HG03045 (cell line): ENCODE results near the gene ENOX1.

ENCODE experiments used
- ATAC-seq: cut with Tn5 transposase; IDR thresholded peaks from one replicate; pipeline ENCODE4 v1.9.1; 2021; ENCODE audit warnings: mild to moderate bottlenecking, moderate library complexity; ENCODE audit not compliant: unreplicated experiment

ENOX1 gene

GRCh38 chr13:43297967-43298678 is 488.6 kb downstream of the ENOX1 start:
- no peak for ATAC-seq

GRCh38 chr13:43295825-43296564 is 490.8 kb downstream of the ENOX1 start:
- no peak for ATAC-seq

- ATAC-seq, result no peak
These were observed 491.5 kb downstream of the ENOX1 start for GRCh38 chr13:43295321-43295720.

- no peak for ATAC-seq
These were observed 492.4 kb downstream of the ENOX1 start for GRCh38 chr13:43294412-43294811.

DNA sequence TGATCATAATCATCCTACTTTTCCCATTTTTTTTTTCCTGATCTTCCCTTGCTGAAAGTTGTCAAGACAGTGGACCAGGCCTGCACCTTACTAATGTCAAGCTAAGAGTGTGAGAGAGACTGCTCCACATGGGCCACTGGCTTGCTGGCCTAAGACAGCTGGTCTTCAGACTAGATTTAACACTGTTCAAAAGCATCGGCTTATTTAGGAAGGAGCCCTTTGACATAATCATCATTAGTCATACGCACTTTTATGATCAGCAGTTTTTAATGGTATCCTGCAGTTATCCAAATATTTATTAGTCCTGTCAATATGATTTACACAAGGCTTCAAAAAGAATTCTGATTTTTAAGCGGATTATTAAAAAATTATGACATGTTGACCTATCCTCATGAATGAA is 492.8 kb downstream of the ENOX1 start:
- ATAC-seq, result no peak

- ATAC-seq, result no peak
These were observed 493.2 kb downstream of the ENOX1 start for GRCh38 chr13:43293561-43293960.

DNA sequence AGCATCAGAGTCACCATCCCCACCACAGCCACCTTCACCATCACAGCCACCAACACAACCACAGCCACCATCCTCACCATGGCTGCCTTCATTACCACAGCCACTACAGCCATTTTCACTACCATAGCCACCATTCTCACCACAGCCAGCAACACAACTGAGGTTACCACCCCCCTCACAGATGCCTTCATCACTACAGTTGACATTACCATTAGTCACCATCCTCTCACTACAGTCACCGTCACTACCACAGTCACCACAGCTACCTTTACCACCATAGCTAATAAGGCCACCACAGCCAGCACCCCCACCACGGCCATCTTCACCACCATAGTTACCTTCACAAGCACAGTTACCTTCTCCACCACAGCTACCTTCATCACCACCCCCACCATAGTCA is 493.8 kb downstream of the ENOX1 start:
- ATAC-seq, result no peak

- no peak for ATAC-seq
These were observed 495.3 kb downstream of the ENOX1 start for GRCh38 chr13:43291287-43292060.

DNA sequence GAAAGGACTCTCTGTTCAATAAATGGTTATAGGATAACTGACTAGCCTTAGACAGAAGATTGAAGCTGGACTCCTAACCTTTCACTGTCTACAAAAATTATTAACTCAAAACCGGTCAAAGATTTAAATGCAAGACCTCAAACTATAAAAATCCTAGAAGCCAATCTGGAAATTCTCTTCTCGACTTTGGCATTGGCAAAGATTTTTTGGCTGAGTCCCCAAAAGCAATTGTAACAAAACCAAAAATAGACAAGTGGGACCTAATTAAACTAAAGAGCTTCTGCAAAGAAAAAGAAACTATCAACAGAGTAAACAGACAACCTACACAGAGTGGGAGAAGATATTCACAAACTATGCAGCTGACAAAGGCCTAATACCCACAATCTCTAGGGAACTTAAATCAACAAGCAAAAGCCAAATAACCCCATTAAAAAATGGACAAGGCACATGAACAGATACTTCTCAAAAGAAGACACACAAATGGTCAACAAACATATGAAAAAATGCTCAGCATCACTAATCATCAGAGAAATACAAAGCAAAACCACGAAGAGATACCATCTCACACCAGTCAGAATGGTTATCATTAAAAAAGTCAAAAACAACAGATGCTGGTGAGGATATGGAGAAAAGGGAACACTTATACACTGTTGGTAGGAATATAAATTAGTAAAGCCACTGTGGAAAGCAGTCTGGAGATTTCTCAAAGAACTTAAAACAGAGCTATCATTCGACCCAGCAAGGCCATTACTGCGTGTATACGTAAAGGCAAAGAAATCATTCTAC is 497.1 kb downstream of the ENOX1 start:
- ATAC-seq, result no peak

DNA sequence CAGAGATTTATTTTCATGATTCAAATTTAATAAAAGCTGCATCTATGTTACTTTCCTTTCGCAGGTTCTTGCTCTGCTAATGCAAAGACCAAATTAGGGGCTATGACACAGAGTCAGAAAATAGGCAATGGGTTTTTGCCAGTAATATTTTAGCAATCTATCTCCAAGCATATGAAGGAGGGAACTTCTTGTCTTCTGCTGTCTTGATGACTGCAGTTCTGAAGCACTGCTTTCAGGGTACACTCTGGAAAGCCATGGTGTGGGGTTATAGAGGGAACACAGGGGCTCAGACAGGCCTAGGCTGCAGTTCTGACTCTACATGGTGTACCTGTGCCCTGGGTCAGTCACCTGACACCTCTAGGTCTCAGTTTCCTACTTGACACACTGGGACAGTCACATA is 500.0 kb downstream of the ENOX1 start:
- no peak for ATAC-seq

DNA sequence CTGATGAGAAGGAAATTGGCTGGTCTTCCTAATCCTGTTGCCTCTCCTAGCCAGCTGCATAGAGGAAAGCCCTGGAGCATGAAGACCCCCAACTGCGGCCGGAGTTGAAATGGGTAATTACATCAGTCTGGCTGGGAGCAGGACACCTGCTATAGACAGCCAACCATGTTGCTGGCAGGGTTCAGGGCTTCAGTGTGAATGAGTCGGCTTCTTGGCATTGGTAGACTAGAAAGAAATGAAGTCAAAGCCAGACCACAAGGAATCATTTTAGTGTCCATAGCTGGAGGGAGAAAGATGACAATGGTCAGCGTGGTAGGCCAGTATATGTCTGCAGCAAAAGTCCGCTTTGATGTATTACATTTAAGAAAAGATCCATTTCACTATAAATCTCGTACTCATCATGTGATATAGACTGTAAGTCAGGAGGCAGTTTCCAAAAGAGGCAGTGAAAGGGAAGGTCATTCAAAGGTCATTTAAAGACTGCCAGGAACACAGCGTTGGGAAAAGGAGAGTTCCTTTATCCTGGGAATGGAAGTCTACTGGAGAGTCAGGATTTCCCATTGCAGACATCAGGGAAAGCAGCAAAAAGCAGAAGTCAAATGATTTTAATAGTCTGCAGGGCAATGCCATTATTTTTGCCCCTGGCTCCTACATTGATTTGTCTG is 500.7 kb downstream of the ENOX1 start:
- ATAC-seq, result no peak

DNA sequence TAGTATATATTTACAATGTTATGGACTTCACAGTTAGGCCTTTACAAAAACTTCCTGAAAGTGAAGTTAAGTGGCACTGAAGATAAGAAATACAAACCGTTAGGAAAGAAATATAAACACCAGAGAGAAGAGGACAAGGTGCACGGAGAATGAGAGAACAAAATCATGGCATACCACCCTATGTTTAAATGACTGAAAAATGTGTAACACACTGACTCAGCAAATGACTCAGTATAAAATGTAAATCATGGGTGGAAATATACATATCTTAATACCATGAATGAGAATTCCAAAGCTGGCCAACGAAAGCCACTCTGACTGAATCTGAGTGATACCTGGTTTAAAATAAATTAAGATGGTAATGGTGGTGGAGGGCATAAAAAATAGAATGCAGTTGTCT is 502.6 kb downstream of the ENOX1 start:
- no peak for ATAC-seq

GRCh38 chr13:43279696-43280095 is 507.1 kb downstream of the ENOX1 start:
- no peak for ATAC-seq

GRCh38 chr13:43278127-43278526 is 508.6 kb downstream of the ENOX1 start:
- ATAC-seq, result no peak

DNA sequence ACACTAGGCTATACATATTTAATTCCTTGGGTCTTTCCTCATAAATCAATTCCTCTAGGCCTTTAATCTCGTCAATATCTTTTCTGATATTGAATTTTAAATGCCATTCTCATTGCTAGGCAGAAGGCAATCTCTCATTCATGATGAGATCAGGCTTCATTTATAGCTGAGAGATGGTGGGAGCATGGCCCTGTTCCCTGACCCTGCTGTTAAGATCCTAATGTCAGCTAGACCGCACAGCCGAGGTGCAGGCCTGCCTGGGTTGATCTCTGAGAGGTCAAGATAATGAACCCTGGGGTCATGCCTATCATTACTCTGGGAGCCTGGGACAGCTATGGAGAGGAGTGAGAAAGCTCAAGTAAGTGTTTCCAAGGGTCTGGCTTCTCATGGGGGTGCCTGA is 509.6 kb downstream of the ENOX1 start:
- ATAC-seq, result no peak

DNA sequence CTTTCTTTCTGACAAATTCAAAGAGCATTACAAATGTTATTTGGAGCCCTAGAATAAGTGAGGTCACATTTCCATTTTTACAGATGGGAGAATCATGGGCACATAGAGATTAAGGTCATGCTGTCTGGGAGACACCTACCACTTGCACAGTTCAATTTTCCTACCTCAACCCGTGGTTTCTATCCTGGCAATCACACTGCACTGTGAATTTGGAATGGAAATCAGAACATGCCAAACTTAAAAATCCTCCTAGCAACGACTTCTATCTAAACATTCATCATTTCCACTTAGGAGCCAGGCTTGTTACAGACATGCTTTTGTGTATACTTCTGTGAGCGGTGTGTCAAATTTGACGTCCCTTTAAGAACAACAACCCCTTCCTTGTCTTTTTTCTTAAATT is 511.9 kb downstream of the ENOX1 start:
- no peak for ATAC-seq

DNA sequence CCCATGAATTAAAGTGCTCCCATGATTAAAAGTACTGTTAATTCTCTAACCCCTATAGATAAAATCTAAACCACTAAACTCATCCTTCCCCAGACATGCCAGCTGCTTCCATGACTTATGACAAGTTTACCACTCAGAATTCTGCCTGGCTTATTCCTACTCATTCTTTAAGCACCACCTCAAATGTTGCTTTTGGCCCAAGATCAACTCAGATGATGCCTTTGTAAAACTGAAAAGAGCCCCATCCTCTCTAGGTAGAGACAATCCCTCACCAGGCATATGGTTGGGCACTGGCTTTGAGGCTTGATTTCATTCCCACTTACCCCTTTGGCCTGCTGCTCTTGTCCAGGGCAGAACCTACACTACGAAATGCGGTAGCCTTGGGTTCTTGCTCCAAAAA is 513.4 kb downstream of the ENOX1 start:
- no peak for ATAC-seq

DNA sequence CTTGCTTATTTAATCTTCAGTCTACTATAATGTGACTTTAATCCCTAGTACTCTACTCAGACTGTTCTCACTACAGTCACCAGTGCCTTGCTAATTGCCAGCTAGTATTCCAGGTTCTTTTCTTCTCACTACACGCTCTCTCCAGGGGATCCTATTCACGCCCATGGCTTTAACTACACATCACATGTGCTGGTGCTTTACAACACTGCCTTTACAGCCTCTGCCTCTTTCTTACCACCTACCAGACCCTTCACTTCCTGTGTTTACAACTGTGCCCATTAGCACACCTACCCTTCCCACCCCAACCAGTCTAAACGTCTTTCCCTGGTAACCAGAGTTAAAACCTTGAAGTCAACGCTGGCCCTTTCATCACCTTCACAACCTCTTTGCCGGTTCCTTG is 513.9 kb downstream of the ENOX1 start:
- no peak for ATAC-seq

DNA sequence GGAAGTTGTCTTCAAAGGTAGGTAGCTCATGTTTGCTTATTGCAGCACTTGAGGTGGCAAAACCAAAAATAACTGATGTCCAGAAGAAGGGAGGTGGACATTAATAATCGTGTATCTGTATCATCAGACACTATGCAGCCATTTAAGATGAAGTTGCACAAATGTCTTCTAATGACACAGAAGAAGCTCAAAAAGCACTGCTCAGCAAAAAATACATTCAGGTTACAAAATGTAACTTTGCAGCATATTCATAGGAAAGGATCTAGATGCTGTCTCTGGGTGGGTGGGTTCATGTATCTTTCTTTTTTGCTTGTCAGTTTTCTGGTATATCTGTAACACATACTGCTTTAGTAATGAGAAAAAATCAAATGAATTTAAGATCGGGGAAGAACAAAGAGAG is 515.6 kb downstream of the ENOX1 start:
- no peak for ATAC-seq

- ATAC-seq, result no peak
These were observed 516.5 kb downstream of the ENOX1 start for GRCh38 chr13:43270130-43270830.
